AG09309 (cell line): ENCODE measurements around the gene FBXO45.
"Not testable (repeated sequence)": the region's sequence is repeated elsewhere in the genome, so short reads cannot be mapped to it uniquely, and the experiment has no call there.

Experiments
- DNase-seq: peaks from one replicate; pipeline ENCODE4 v3.0.0-alpha.2; 2010; ENCODE audit warnings: low read depth
- H3K4me3 ChIP-seq: 2 replicates; pipeline ENCODE4 v1.5.1; 2011; ENCODE audit warnings: mild to moderate bottlenecking, low read depth, low read length, moderate library complexity; ENCODE audit not compliant: control insufficient read depth
- CTCF ChIP-seq: IDR thresholded peaks from 2 replicates; pipeline ENCODE4 v1.5.1; 2011; ENCODE audit warnings: mild to moderate bottlenecking, low read depth, low read length, inconsistent platforms; ENCODE audit not compliant: insufficient read depth, control insufficient read depth; ENCODE audit errors: missing control alignments

Gene FBXO45

DNA sequence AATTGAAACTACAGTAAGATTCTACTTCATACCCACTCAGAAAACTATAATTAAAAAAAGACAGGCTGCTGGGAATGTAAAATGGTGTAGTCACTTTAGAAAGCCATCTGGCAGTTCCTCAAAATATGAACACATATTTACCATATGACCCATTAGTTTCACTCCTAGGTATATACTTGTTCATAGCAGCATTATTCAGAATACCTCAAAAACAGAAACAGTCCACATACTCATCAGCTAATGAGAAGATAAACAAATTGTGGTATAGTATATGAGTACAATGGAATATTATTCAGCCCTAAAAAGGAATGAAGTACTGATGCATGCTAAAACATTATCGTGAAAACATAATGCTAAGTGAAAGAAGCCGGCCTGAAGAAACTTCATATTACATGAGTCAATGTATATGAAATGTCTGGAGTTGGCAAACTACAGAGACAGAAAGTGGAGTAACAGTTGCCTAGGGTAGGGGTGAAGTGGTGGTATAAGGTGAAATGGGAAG, 23.9 kb upstream of the FBXO45 start:
- no peak for DNase-seq
- H3K4me3 ChIP-seq, result no peak overlapping the region
- TF ChIP-seq CTCF, result no peak

DNA sequence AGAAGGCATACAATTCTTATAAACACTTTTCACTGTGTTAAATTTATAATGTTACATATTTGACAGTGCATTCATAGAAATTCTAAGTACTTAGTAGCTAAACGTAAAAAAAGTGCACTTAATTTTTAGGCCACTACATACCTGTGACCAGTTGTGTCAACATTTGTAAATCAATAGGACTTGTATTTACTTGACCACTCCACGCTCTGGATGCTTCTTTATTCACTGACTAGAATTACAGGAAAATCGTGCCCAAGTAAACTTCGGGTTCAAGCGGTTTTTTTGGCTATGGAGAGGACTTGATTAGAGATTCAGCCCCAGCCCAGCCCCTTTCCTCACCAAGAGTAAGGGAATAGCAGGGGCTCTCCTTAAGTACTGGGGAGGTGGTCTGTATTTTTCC, 21.9 kb upstream of the FBXO45 start:
- DNase-seq, result no peak
- no peak for TF ChIP-seq CTCF
- H3K4me3 ChIP-seq, result no peak overlapping the region

GRCh38 chr3:196547067-196547466, 21.4 kb upstream of the FBXO45 start:
- no peak for TF ChIP-seq CTCF
- no peak overlapping the region for H3K4me3 ChIP-seq
- no peak for DNase-seq

GRCh38 chr3:196549312-196549711, 19.1 kb upstream of the FBXO45 start:
- not testable (repeated sequence) for DNase-seq, H3K4me3 ChIP-seq

- H3K4me3 ChIP-seq, DNase-seq: not testable (repeated sequence)
Observed at GRCh38 chr3:196550172-196550571, 18.3 kb upstream of the FBXO45 start.

GRCh38 chr3:196552253-196552652, 16.2 kb upstream of the FBXO45 start:
- H3K4me3 ChIP-seq, result no peak overlapping the region
- TF ChIP-seq CTCF, result no peak
- DNase-seq, result no peak

DNA sequence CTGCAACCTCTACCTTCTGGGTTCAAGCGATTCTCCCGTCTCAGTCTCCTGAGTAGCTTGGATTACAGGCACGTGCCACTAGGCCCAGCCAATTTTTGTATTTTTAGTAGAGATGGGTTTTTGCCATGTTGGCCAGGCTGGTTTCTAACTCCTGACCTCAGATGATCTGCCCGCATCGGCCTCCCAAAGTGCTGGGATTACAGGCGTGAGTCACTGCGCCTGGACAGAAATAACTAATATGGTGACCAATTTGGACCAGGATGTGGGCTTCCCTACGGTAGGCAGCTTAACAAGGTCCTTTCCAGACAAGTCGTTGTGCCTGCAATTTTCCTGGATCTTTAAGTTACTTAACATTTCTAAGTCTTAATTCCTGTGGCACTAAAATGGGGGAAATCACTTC, 14.9 kb upstream of the FBXO45 start:
- no peak overlapping the region for H3K4me3 ChIP-seq
- no peak for DNase-seq
- no peak for TF ChIP-seq CTCF

DNA sequence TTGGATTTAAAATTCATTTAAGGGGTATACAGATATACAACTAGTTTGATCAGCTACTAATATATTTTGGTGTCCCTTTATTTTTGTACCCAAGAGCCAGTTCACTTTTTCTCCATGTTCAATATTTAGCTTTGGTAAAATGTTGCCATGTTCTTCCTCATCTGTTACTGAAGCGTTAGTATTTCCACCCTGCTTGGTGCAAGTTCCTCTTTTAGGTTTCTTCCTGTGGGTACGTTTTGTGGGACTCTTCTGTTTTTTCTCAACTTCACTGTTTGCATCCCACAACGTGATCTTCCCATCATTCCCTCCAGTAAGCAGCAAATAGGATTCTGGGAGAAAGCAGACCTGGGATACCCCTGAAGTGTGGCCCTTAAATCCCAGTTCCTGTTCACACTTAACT, 14.3 kb upstream of the FBXO45 start:
- TF ChIP-seq CTCF, result no peak

More for the DNA sequence above, 14.3 kb upstream of the FBXO45 start:
- no peak overlapping the region for H3K4me3 ChIP-seq
- DNase-seq, result no peak
